ENCODE results near the gene PIK3CD. TPM values are rescaled to one million over a fixed set of nuclear protein-coding genes. Genes with fewer than 3 reads are reported as not detected.

PIK3CD gene
- total and polyA plus RNA-seq, 10 of the 15 experiments (the other 5 are each of a cell fraction or from before 2014, with no cell fraction given), result 7.0 to 101 (median 51.1) TPM

- TF ChIP-seq BCL3 (IDR thresholded peaks at IDR 0.05; ENCODE audit: borderline replicate concordance, insufficient read depth, low read depth, low read length, poor library complexity, severe bottlenecking) (no peak), MYC (IDR thresholded peaks at IDR 0.05; ENCODE audit: insufficient read depth, insufficient read length, insufficient replicate concordance, low read length, severe bottlenecking) (no peak), SREBF1 (IDR thresholded peaks at IDR 0.05; ENCODE audit: low read length) (no peak), EGR1 (IDR thresholded peaks at IDR 0.05; ENCODE audit: borderline replicate concordance in 1 of 2, low read depth in 2 of 2, low read length in 2 of 2) (no peak), PML (IDR thresholded peaks at IDR 0.05; ENCODE audit: low read length) (peak; percentile 37; the same call in 1 of the 2 replicates), MYB (IDR thresholded peaks at IDR 0.05; ENCODE audit: borderline replicate concordance, low read depth, low read length) (no peak), CREM (IDR thresholded peaks at IDR 0.05; ENCODE audit: low read depth) (no peak), JUND (IDR thresholded peaks at IDR 0.05; ENCODE audit: low read depth, low read length) (no peak), KLF5 (IDR thresholded peaks at IDR 0.05; ENCODE audit: partially characterized antibody) (no peak), STAT1 (conservative IDR thresholded peaks at IDR 0.05) (no peak), SREBF2 (IDR thresholded peaks at IDR 0.05; ENCODE audit: low read length) (no peak), EED (IDR thresholded peaks at IDR 0.05; ENCODE audit: low read depth) (no peak), SUZ12 (IDR thresholded peaks at IDR 0.05; ENCODE audit: unreplicated experiment) (no peak), IRF5 (IDR thresholded peaks at IDR 0.05; ENCODE audit: borderline replicate concordance) (no peak), ZBTB40 (IDR thresholded peaks at IDR 0.05; ENCODE audit: borderline replicate concordance) (no peak), EP300 (IDR thresholded peaks at IDR 0.05; ENCODE audit: borderline replicate concordance in 1 of 2, control insufficient read depth in 1 of 2, low read depth in 2 of 2, low read length in 2 of 2) (peak in 1 of 2 experiments; percentile 31; a peak in 1 of 4 replicates), RELA (IDR thresholded peaks at IDR 0.05; ENCODE audit: borderline replicate concordance, partially characterized antibody) (no peak), ZNF217 (IDR thresholded peaks at IDR 0.05) (no peak), HSF1 (IDR thresholded peaks at IDR 0.05; ENCODE audit: low read depth, low read length) (no peak), GABPA (IDR thresholded peaks at IDR 0.05; ENCODE audit: low read depth) (no peak; the same call in 1 of the 2 replicates), CHD1 (IDR thresholded peaks at IDR 0.05; ENCODE audit: low read depth, low read length) (no peak), FOXK2 (IDR thresholded peaks at IDR 0.05) (no peak)
Measured at GRCh38 chr1:9717193-9718005, 65.9 kb downstream of the PIK3CD start (continued).
